HG02885 (cell line): ENCODE data around the gene PTPRM.

Experiments used
- ATAC-seq: cut with Tn5 transposase; IDR thresholded peaks from one replicate; pipeline ENCODE4 v1.9.1; 2021; ENCODE audit warnings: mild to moderate bottlenecking; ENCODE audit not compliant: unreplicated experiment, poor library complexity

The PTPRM gene

GRCh38 chr18:7566244-7566566 is 911 bp upstream of the PTPRM start:
- ATAC-seq = no peak

- no peak for ATAC-seq
These were observed 634 bp downstream of the PTPRM start for GRCh38 chr18:7567474-7568425.

GRCh38 chr18:7568426-7568825 is 1.3 kb downstream of the PTPRM start:
- no peak for ATAC-seq

- no peak for ATAC-seq
These were observed 4.5 kb downstream of the PTPRM start for GRCh38 chr18:7571626-7572025.

- peak; percentile 51 for ATAC-seq
These were observed 5.7 kb downstream of the PTPRM start for GRCh38 chr18:7572822-7573221.

GRCh38 chr18:7575465-7576028 is 8.4 kb downstream of the PTPRM start:
- no peak for ATAC-seq

- ATAC-seq = no peak
These were observed 9.0 kb downstream of the PTPRM start for GRCh38 chr18:7576077-7576476.

- ATAC-seq = no peak
These were observed 9.6 kb downstream of the PTPRM start for GRCh38 chr18:7576685-7577084.

GRCh38 chr18:7577706-7578105 is 10.6 kb downstream of the PTPRM start:
- no peak for ATAC-seq

- no peak for ATAC-seq
These were observed 12.2 kb downstream of the PTPRM start for GRCh38 chr18:7579176-7579917.

- ATAC-seq = no peak
These were observed 12.9 kb downstream of the PTPRM start for GRCh38 chr18:7579918-7580542.

GRCh38 chr18:7584646-7585275 is 17.6 kb downstream of the PTPRM start:
- ATAC-seq = no peak

GRCh38 chr18:7585276-7585670 is 18.2 kb downstream of the PTPRM start:
- ATAC-seq = no peak

- no peak for ATAC-seq
These were observed 19.3 kb downstream of the PTPRM start for GRCh38 chr18:7586379-7586778.

- no peak for ATAC-seq
These were observed 23.9 kb downstream of the PTPRM start for GRCh38 chr18:7590826-7591560.

GRCh38 chr18:7592305-7593071 is 25.4 kb downstream of the PTPRM start:
- ATAC-seq = no peak

- ATAC-seq = no peak
These were observed 26.2 kb downstream of the PTPRM start for GRCh38 chr18:7593218-7593819.

GRCh38 chr18:7596147-7596546 is 29.0 kb downstream of the PTPRM start:
- ATAC-seq = no peak

GRCh38 chr18:7597500-7597899 is 30.4 kb downstream of the PTPRM start:
- no peak for ATAC-seq
